Measurements from ENCODE around the gene LDHA.
A peak's percentile ranks its signal among the peaks of the same experiment; 100 is the strongest.
"Not testable (repeated sequence)": the region's sequence is repeated elsewhere in the genome, so short reads cannot be mapped to it uniquely, and the experiment has no call there.

The LDHA gene

GRCh38 chr11:18395735-18396504, 1.6 kb downstream of the LDHA start:
- Mint-ChIP-seq H3K36me3 (ENCODE audit: low read depth) (peaks cover 42% of the 10 kb centered on the region), H3K9me3 (no peaks in the 10 kb centered on the region), H3K4me3 (peak overlapping the region; percentile 99), H3K27me3 (ENCODE audit: low read depth, poor library complexity) (peaks cover 5% of the 10 kb centered on the region), H3K27ac (peak overlapping the region; percentile 98), H3K4me1 (peaks cover 39% of the 10 kb centered on the region)
- DNase-seq: peak; percentile 94
- no peak for TF ChIP-seq CTCF (IDR thresholded peaks at IDR 0.05)

- H3K27me3 Mint-ChIP-seq (ENCODE audit: low read depth, poor library complexity): peaks cover 5% of the 10 kb centered on the region
- no peaks in the 10 kb centered on the region for H3K9me3 Mint-ChIP-seq
- peak overlapping the region; percentile 67 for H3K4me3 Mint-ChIP-seq
- no peak for DNase-seq
- H3K27ac Mint-ChIP-seq: peak overlapping the region; percentile 68
- no peak for TF ChIP-seq CTCF (IDR thresholded peaks at IDR 0.05)
- H3K4me1 Mint-ChIP-seq: peaks cover 38% of the 10 kb centered on the region
- H3K36me3 Mint-ChIP-seq (ENCODE audit: low read depth): peaks cover 57% of the 10 kb centered on the region
Observed at GRCh38 chr11:18397921-18398320, 3.6 kb downstream of the LDHA start.

GRCh38 chr11:18401077-18401476, 6.7 kb downstream of the LDHA start:
- not testable (repeated sequence) for H3K4me3 Mint-ChIP-seq

GRCh38 chr11:18404062-18404461, 9.7 kb downstream of the LDHA start:
- no peaks in the 10 kb centered on the region for H3K27me3 Mint-ChIP-seq (ENCODE audit: low read depth, poor library complexity)
- H3K4me1 Mint-ChIP-seq: peaks cover under 1% of the 10 kb centered on the region
- no peak overlapping the region for H3K27ac Mint-ChIP-seq
- H3K9me3 Mint-ChIP-seq: no peaks in the 10 kb centered on the region
- no peak for TF ChIP-seq CTCF (IDR thresholded peaks at IDR 0.05)
- H3K36me3 Mint-ChIP-seq (ENCODE audit: low read depth): peaks cover 74% of the 10 kb centered on the region
- no peak for DNase-seq
- H3K4me3 Mint-ChIP-seq: no peak overlapping the region

More at GRCh38 chr11:18401077-18401476, 6.7 kb downstream of the LDHA start:
- H3K27me3 Mint-ChIP-seq (ENCODE audit: low read depth, poor library complexity); H3K27ac Mint-ChIP-seq; DNase-seq; H3K9me3 Mint-ChIP-seq: not testable (repeated sequence)
- Mint-ChIP-seq H3K36me3 (ENCODE audit: low read depth) (peaks cover 80% of the 10 kb centered on the region), H3K4me1 (peaks cover 23% of the 10 kb centered on the region)

GRCh38 chr11:18407400-18407799, 13.0 kb downstream of the LDHA start:
- not testable (repeated sequence) for H3K9me3 Mint-ChIP-seq; H3K4me1 Mint-ChIP-seq; DNase-seq; H3K4me3 Mint-ChIP-seq; H3K27me3 Mint-ChIP-seq (ENCODE audit: low read depth, poor library complexity)
- peak overlapping the region; percentile 25 for H3K27ac Mint-ChIP-seq
- H3K36me3 Mint-ChIP-seq (ENCODE audit: low read depth): peaks cover 45% of the 10 kb centered on the region

GRCh38 chr11:18408558-18409291, 14.4 kb downstream of the LDHA start:
- peak overlapping the region; percentile 93 for H3K27ac Mint-ChIP-seq
- peaks cover 32% of the 10 kb centered on the region for H3K36me3 Mint-ChIP-seq (ENCODE audit: low read depth)
- H3K4me1 Mint-ChIP-seq: peaks cover 5% of the 10 kb centered on the region
- no peak overlapping the region for H3K4me3 Mint-ChIP-seq
- H3K27me3 Mint-ChIP-seq (ENCODE audit: low read depth, poor library complexity): peaks cover 3% of the 10 kb centered on the region
- TF ChIP-seq CTCF (IDR thresholded peaks at IDR 0.05): no peak
- no peak for DNase-seq
- H3K9me3 Mint-ChIP-seq: peaks cover 8% of the 10 kb centered on the region
